Measurements from ENCODE around the gene PSMA2.

PSMA2 gene

GRCh38 chr7:42952328-42952727 is 20.4 kb upstream of the PSMA2 start:
- Mint-ChIP-seq H3K27ac (no peak overlapping the region), H3K27me3 (no peaks in the 10 kb centered on the region), H3K4me3 (no peak overlapping the region), H3K9me3 (peaks cover 11 to 19% of the 10 kb centered on the region in 2 donors), H3K4me1 (no peaks in the 10 kb centered on the region)
- no peak for DNase-seq
- no peak for ATAC-seq

DNA sequence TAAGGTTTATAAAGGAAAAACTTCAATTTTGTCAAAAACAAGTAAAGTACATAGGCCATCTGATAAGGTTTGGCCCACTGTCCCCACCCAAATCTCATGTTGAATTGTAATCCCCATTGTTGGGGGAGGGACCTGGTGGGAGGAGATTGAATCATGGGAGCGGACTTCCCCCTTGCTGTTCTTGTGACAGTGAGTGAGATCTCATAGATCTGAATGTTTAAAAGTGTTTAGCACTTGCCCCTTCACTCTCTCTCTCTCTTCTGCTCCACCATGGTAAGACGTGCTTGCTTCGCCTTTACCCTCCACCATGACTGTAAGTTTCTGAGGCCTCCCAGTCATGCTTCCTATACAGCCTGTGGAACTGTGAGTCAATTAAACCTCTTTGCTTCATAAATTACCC is 18.4 kb upstream of the PSMA2 start:
- no peak for DNase-seq
- H3K4me3 Mint-ChIP-seq = no peak overlapping the region
- H3K27ac Mint-ChIP-seq = no peak overlapping the region
- H3K4me1 Mint-ChIP-seq = peaks cover 11% of the 10 kb centered on the region
- no peaks in the 10 kb centered on the region for H3K27me3 Mint-ChIP-seq
- no peak for ATAC-seq
- H3K9me3 Mint-ChIP-seq = peaks cover 4 to 14% of the 10 kb centered on the region in 2 donors

DNA sequence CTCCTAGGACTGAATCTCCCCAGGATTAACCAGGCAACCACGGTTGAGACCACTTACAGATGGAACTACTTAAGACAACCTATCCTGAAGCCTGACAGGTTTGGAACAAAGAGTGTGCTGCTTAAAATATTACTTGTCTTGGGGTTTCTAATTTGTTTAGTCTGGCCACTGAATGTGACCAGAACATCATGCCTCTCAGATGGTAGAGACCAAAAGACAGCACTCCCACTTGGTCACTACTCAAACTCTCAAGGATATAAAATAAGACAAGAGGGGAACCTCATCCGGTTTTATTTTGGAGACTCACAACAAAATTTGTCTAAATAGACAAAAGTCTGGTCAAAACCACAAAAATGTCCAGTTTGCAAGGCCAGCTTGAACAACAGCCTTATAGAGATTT is 15.5 kb upstream of the PSMA2 start:
- H3K9me3 Mint-ChIP-seq = peaks cover 0 to 7% of the 10 kb centered on the region in 2 donors
- H3K4me1 Mint-ChIP-seq = peaks cover 12% of the 10 kb centered on the region
- no peak for DNase-seq
- no peak overlapping the region for H3K27ac Mint-ChIP-seq
- no peaks in the 10 kb centered on the region for H3K27me3 Mint-ChIP-seq
- no peak overlapping the region for H3K4me3 Mint-ChIP-seq
- no peak for ATAC-seq

DNA sequence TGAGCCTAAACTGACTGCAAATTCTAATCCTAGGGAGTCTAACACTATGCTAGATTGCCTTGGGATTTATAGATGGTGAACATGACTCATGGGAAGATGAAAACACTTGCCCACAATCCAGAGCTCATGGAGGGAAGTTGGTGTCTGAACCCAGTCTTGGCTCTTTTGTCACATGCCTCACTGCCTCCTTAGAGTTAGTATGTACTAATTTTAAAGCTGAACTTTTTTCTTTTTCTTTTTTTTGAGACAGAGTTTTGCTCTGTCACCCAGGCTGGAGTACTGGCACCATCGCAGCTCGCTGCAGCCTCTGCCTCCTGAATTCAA is 14.6 kb upstream of the PSMA2 start:
- no peak overlapping the region for H3K4me3 Mint-ChIP-seq

DNA sequence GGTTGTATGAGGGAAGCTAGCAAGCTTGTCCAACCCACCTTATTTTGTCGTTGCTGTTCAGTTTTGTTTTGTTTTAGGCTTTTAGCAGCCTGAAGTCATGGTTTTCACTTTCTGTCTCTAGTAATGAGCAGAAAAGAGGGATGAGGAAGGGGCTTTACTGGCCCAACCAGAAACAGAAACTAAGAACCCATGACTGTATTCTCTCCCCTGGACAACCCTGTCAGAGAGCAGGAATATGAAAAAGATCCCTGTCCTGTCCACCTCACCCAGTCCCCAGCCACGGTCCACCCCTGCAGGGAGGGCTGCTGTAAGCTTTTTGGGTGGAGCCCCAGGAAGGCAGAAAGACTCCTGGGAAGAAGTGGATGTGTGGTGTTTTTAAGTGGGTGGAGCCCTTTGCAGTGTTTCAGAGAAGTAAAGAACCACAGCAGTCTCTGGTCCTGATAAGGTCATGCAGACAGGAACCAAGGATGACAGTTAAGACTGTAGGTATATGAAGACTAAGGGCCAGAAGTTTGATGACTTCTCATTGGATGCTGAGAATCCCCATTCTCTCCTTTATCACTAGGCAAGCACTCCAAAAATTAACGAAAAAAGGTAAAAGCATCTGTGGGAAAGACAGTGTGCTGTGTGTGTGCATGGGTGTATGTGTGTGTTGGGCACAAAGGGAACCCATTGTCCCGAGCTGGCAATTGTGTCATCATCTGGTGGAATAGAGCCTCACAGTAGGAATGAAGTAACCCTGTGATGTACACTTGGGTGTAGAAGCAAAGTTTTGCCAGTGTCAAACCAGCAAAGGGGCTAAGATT is 14.1 kb upstream of the PSMA2 start:
- Mint-ChIP-seq H3K9me3 (peaks cover 0 to 7% of the 10 kb centered on the region in 2 donors), H3K4me1 (peaks cover 18% of the 10 kb centered on the region), H3K4me3 (peak overlapping the region; percentile 66 to 68), H3K27ac (peak overlapping the region; percentile 35 to 41), H3K27me3 (no peaks in the 10 kb centered on the region)
- ATAC-seq = peak; percentile 88
- DNase-seq = peak in 1 of 2 donors; percentile 30

More for the DNA sequence above, 14.6 kb upstream of the PSMA2 start:
- Mint-ChIP-seq H3K4me1 (peaks cover 12% of the 10 kb centered on the region), H3K27me3 (no peaks in the 10 kb centered on the region), H3K27ac (no peak overlapping the region), H3K9me3 (peaks cover 0 to 7% of the 10 kb centered on the region in 2 donors)
- no peak for DNase-seq
- no peak for ATAC-seq

- Mint-ChIP-seq H3K27ac (no peak overlapping the region), H3K27me3 (no peaks in the 10 kb centered on the region)
- peak; percentile 53 for ATAC-seq
These were observed 9.2 kb upstream of the PSMA2 start for GRCh38 chr7:42940985-42941847.

GRCh38 chr7:42939457-42940240 is 7.7 kb upstream of the PSMA2 start:
- DNase-seq = no peak
- H3K4me3 Mint-ChIP-seq = peak overlapping the region; percentile 57 to 65
- H3K9me3 Mint-ChIP-seq = no peaks in the 10 kb centered on the region
- peak; percentile 79 for ATAC-seq
- H3K27me3 Mint-ChIP-seq = no peaks in the 10 kb centered on the region
- peaks cover 50% of the 10 kb centered on the region for H3K4me1 Mint-ChIP-seq
- H3K27ac Mint-ChIP-seq = peak overlapping the region; percentile 57 to 90

More at GRCh38 chr7:42940985-42941847, 9.2 kb upstream of the PSMA2 start:
- Mint-ChIP-seq H3K4me1 (peaks cover 42% of the 10 kb centered on the region), H3K4me3 (no peak overlapping the region), H3K9me3 (no peaks in the 10 kb centered on the region)
- peak; percentile 64 to 75 for DNase-seq

- Mint-ChIP-seq H3K9me3 (no peaks in the 10 kb centered on the region), H3K27ac (no peak overlapping the region), H3K27me3 (no peaks in the 10 kb centered on the region), H3K4me1 (peaks cover 55% of the 10 kb centered on the region), H3K4me3 (peak overlapping the region in 1 of 2 donors; percentile 15)
- ATAC-seq = no peak
- no peak for DNase-seq
These were observed 3.9 kb upstream of the PSMA2 start for GRCh38 chr7:42935861-42936260.

GRCh38 chr7:42934291-42934690 is 2.3 kb upstream of the PSMA2 start:
- DNase-seq = no peak
- Mint-ChIP-seq H3K27me3 (no peaks in the 10 kb centered on the region), H3K27ac (peak overlapping the region; percentile 59 to 86), H3K4me3 (peak overlapping the region; percentile 97 to 99), H3K4me1 (peaks cover 47% of the 10 kb centered on the region), H3K9me3 (no peaks in the 10 kb centered on the region)
- ATAC-seq = no peak

DNA sequence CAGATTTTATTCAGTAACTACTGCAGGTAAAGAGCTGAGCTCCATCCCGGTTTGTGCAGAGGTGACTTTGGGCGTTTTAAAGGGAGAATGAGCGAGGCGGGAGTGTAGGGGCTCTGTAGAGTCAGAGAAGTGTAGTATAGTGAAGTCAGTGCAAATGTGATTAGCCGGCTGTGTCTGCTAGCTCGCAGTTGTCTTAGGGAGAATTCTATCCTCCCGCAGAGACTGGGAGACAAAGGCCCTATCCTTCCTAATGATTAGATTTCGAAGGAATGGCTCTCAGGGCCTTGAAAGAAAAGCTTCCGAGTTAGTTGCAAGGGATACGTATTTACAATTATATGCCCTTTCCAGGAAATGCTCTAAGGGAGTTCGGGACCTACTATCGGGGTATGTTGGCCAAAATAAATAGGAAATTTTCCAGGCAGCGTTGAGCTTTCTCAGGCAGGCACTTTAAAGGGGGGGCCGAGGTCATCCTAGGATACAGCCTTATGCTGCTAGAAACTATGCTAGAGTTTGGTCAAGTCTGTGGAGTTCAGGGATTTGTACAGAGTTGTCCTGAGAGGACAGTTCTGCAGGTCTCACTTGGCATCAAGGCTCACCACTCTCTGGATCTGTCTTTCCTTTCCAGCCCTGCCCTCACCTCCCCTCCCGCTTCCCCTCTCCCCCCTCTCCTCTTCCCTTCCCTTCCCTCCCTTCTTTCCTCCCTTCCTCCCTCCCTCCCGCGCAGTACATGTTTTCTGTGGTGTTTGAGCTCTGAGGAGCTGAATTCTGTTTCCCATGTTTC is 1.0 kb upstream of the PSMA2 start:
- peak; percentile 24 for ATAC-seq
- H3K27me3 Mint-ChIP-seq = no peaks in the 10 kb centered on the region
- no peaks in the 10 kb centered on the region for H3K9me3 Mint-ChIP-seq
- H3K4me3 Mint-ChIP-seq = peak overlapping the region; percentile 97 to 99
- no peak for DNase-seq
- peak overlapping the region; percentile 100 for H3K27ac Mint-ChIP-seq
- H3K4me1 Mint-ChIP-seq = peaks cover 59% of the 10 kb centered on the region

GRCh38 chr7:42931447-42931833 is 534 bp downstream of the PSMA2 start:
- Mint-ChIP-seq H3K9me3 (no peaks in the 10 kb centered on the region), H3K4me1 (peaks cover 57% of the 10 kb centered on the region), H3K4me3 (peak overlapping the region; percentile 97 to 99), H3K27me3 (no peaks in the 10 kb centered on the region), H3K27ac (peak overlapping the region; percentile 100)
- DNase-seq (peak in 1 of 2 donors; percentile 25), ATAC-seq (no peak)

- Mint-ChIP-seq H3K27ac (peak overlapping the region; percentile 100), H3K9me3 (no peaks in the 10 kb centered on the region), H3K4me3 (peak overlapping the region; percentile 97 to 99), H3K27me3 (no peaks in the 10 kb centered on the region), H3K4me1 (peaks cover 55% of the 10 kb centered on the region)
- no peak for DNase-seq
- no peak for ATAC-seq
These were observed 1.1 kb downstream of the PSMA2 start for GRCh38 chr7:42930889-42931288.

DNA sequence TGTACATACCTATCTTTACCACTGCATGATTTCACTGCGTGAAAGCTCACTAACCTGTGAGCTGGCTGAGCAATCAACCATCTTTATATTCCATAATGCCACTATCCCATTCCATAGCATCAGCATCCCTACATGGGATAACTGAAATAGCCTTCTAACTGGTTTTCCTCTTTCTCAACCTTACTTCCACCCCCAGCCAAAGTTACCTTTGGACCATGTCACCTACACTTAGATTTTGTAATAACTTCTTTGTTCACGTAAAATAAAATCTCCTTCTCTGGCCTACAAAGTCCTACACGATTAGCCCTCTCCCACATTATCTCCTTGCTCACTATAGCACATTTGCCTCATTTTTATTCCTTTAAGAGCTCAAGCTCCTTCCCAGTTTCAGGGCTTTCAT is 2.5 kb downstream of the PSMA2 start:
- H3K27ac Mint-ChIP-seq = peak overlapping the region in 1 of 2 donors; percentile 80
- DNase-seq (no peak), ATAC-seq (no peak)
- peak overlapping the region; percentile 43 to 71 for H3K4me3 Mint-ChIP-seq
- peaks cover 55% of the 10 kb centered on the region for H3K4me1 Mint-ChIP-seq
- H3K27me3 Mint-ChIP-seq = no peaks in the 10 kb centered on the region
- H3K9me3 Mint-ChIP-seq = no peaks in the 10 kb centered on the region

DNA sequence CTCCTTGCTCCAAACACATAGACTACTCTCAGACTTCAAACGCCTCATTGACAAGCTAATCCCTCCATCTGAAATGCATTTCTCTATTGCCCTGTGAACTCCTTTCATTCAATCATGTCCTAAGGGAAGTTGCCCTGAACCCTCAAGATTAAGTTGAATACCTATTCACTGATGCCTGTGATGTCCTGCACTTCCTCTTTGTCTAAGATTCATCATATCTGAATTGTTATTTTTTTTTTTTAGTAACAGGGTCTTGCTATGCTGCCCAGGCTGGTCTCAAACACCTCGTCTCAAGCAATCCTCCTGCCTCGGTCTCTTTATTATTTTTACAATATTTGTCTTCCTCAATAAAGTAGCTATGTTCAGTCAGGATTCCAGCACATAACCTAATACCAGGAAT is 3.2 kb downstream of the PSMA2 start:
- Mint-ChIP-seq H3K4me3 (peak overlapping the region; percentile 49 to 71), H3K4me1 (peaks cover 51% of the 10 kb centered on the region), H3K9me3 (no peaks in the 10 kb centered on the region), H3K27me3 (no peaks in the 10 kb centered on the region), H3K27ac (peak overlapping the region; percentile 6 to 86)
- DNase-seq (no peak), ATAC-seq (no peak)

GRCh38 chr7:42926204-42926603 is 5.8 kb downstream of the PSMA2 start:
- peaks cover 53% of the 10 kb centered on the region for H3K4me1 Mint-ChIP-seq
- no peak overlapping the region for H3K27ac Mint-ChIP-seq

More at GRCh38 chr7:42926204-42926603, 5.8 kb downstream of the PSMA2 start:
- DNase-seq (no peak), ATAC-seq (no peak)
- Mint-ChIP-seq H3K27me3 (no peaks in the 10 kb centered on the region), H3K9me3 (no peaks in the 10 kb centered on the region), H3K4me3 (no peak overlapping the region)

Data from stimulated activated naive CD8-positive, alpha-beta T cell treated with anti-CD3 and anti-CD28 coated beads, Interleukin-15, amount 100 ng/mL, for 72 hours (primary cell).